Activated naive CD4-positive, alpha-beta T cell treated with anti-CD3 and anti-CD28 coated beads for 36 hours (primary cell): Measurements from ENCODE around the gene DST. TPM values are rescaled to one million over a fixed set of nuclear protein-coding genes. Genes with fewer than 3 reads are reported as not detected.
A peak's percentile ranks its signal among the peaks of the same experiment; 100 is the strongest.

ENCODE experiments used
- CTCF ChIA-PET: fragments of 350-600 bp; sonication (Branson Sonifier 250); formaldehyde crosslinking; loops from one replicate; lab custom pipeline; 2021; ENCODE audit warnings: antibody characterized with exemption; lab: Charles Lee
- DNase-seq: peaks from one replicate; pipeline ENCODE4 v3.0.0-alpha.2; 2020
- H3K27ac Mint-ChIP-seq: one replicate; pipeline ENCODE4 v1.8.0; 2021; ENCODE audit warnings: mild to moderate bottlenecking, mixed read lengths
- H3K27me3 Mint-ChIP-seq: one replicate; pipeline ENCODE4 v1.8.0; 2021; ENCODE audit warnings: low read depth, mixed read lengths
- H3K36me3 Mint-ChIP-seq: one replicate; pipeline ENCODE4 v1.8.0; 2021; ENCODE audit warnings: low read depth, mixed read lengths
- H3K4me1 Mint-ChIP-seq: one replicate; pipeline ENCODE4 v1.8.0; 2021; ENCODE audit warnings: low read depth, mixed read lengths
- H3K4me3 Mint-ChIP-seq: one replicate; pipeline ENCODE4 v1.8.0; 2021; ENCODE audit warnings: mild to moderate bottlenecking, moderate library complexity, mixed read lengths
- H3K9me3 Mint-ChIP-seq: one replicate; pipeline ENCODE4 v1.8.0; 2021; ENCODE audit warnings: mixed read lengths
- intact Hi-C: fragments of 100-400 bp; cut with micrococcal nuclease; formaldehyde crosslinking; loops from one replicate; pipeline ENCODE4 v1.15.1; 2023
- total RNA-seq, 2 experiments: library from RNA; stranded (reverse); gene quantifications; one replicate each; pipeline ENCODE4 v1.2.3, GENCODE V29; 2021

The DST gene
- total RNA-seq, 2 experiments from 2014 or later, result 5.2 to 5.8 TPM

- H3K4me3 Mint-ChIP-seq, result no peak overlapping the region
- no peaks in the 10 kb centered on the region for H3K4me1 Mint-ChIP-seq
- no peaks in the 10 kb centered on the region for H3K9me3 Mint-ChIP-seq
- no peaks in the 10 kb centered on the region for H3K36me3 Mint-ChIP-seq
- no peak overlapping the region for H3K27ac Mint-ChIP-seq
- no peak for DNase-seq
- peaks cover 6% of the 10 kb centered on the region for H3K27me3 Mint-ChIP-seq
- CTCF ChIA-PET, result interaction anchor here (1.4 to 1.5 kb wide), 2 partner anchors 17 to 21 kb away, joined by 4 read pairs; no protein-coding TSS in a partner anchor
- intact Hi-C loops, result no loop called here
Observed at GRCh38 chr6:56616967-56617366, 25.7 kb downstream of the DST start.

- intact Hi-C loops, result no loop called here
- Mint-ChIP-seq H3K36me3 (no peaks in the 10 kb centered on the region), H3K9me3 (no peaks in the 10 kb centered on the region), H3K4me3 (no peak overlapping the region), H3K4me1 (no peaks in the 10 kb centered on the region), H3K27ac (no peak overlapping the region), H3K27me3 (peaks cover 15% of the 10 kb centered on the region)
- no peak for DNase-seq
- CTCF ChIA-PET, result interaction anchor here (0.9 to 1.5 kb wide), 3 partner anchors 8 to 24 kb away, joined by 3 to 6 read pairs (median 4); no protein-coding TSS in a partner anchor
Observed at GRCh38 chr6:56613247-56613851, 29.3 kb downstream of the DST start.

- no peaks in the 10 kb centered on the region for H3K9me3 Mint-ChIP-seq
- DNase-seq, result no peak
- H3K4me1 Mint-ChIP-seq, result peaks cover 34% of the 10 kb centered on the region
- H3K4me3 Mint-ChIP-seq, result no peak overlapping the region
- intact Hi-C loops, result loop anchor here (10.0 kb wide), 1 partner anchor 346 kb away; the partner anchor contains the start of gene BEND6
- H3K27me3 Mint-ChIP-seq, result peaks cover 21% of the 10 kb centered on the region
- no peak overlapping the region for H3K27ac Mint-ChIP-seq
- no peaks in the 10 kb centered on the region for H3K36me3 Mint-ChIP-seq
- CTCF ChIA-PET, result interaction anchor here (0.6 to 2.9 kb wide), 3 partner anchors 9 to 31 kb away, joined by 3 to 15 read pairs (median 4); no protein-coding TSS in a partner anchor
Observed at GRCh38 chr6:56608332-56608731, 34.4 kb downstream of the DST start.

GRCh38 chr6:56607111-56607752 is 35.5 kb downstream of the DST start:
- CTCF ChIA-PET, result interaction anchor here (0.6 to 2.9 kb wide), 3 partner anchors 8 to 32 kb away, joined by 3 to 15 read pairs (median 4); no protein-coding TSS in a partner anchor
- Mint-ChIP-seq H3K9me3 (no peaks in the 10 kb centered on the region), H3K4me1 (peaks cover 34% of the 10 kb centered on the region), H3K36me3 (no peaks in the 10 kb centered on the region), H3K4me3 (no peak overlapping the region), H3K27me3 (peaks cover 21% of the 10 kb centered on the region), H3K27ac (no peak overlapping the region)
- intact Hi-C loops, result loop anchor here (1.0 to 10.0 kb wide), 2 partner anchors 14 to 348 kb away; partner anchors contain the start of gene BEND6
- DNase-seq, result no peak

- peaks cover 21% of the 10 kb centered on the region for H3K27me3 Mint-ChIP-seq
- H3K9me3 Mint-ChIP-seq, result no peaks in the 10 kb centered on the region
- peaks cover 36% of the 10 kb centered on the region for H3K4me1 Mint-ChIP-seq
- no peak overlapping the region for H3K27ac Mint-ChIP-seq
- CTCF ChIA-PET, result no interaction called here
- no peak overlapping the region for H3K4me3 Mint-ChIP-seq
- intact Hi-C loops, result loop anchor here (10.0 kb wide), 1 partner anchor 349 kb away; the partner anchor contains the start of gene BEND6
- DNase-seq, result no peak
- no peaks in the 10 kb centered on the region for H3K36me3 Mint-ChIP-seq
Observed at GRCh38 chr6:56605435-56605834, 37.3 kb downstream of the DST start.

GRCh38 chr6:56604186-56604585 is 38.5 kb downstream of the DST start:
- DNase-seq, result peak; percentile 25
- no peaks in the 10 kb centered on the region for H3K36me3 Mint-ChIP-seq
- H3K4me1 Mint-ChIP-seq, result peaks cover 36% of the 10 kb centered on the region
- H3K27me3 Mint-ChIP-seq, result peaks cover 25% of the 10 kb centered on the region
- H3K27ac Mint-ChIP-seq, result no peak overlapping the region
- no peak overlapping the region for H3K4me3 Mint-ChIP-seq
- intact Hi-C loops, result loop anchor here (10.0 kb wide), 1 partner anchor 351 kb away; the partner anchor contains the start of gene BEND6
- H3K9me3 Mint-ChIP-seq, result no peaks in the 10 kb centered on the region
- CTCF ChIA-PET, result interaction anchor here (0.6 to 2.6 kb wide), 2 partner anchors 9 to 1357 kb away, joined by 3 to 25 read pairs; no protein-coding TSS in a partner anchor

GRCh38 chr6:56601390-56601789 is 41.3 kb downstream of the DST start:
- intact Hi-C loops, result loop anchor here (10.0 kb wide), 1 partner anchor 353 kb away; the partner anchor contains the start of gene BEND6
- no peak for DNase-seq
- Mint-ChIP-seq H3K9me3 (no peaks in the 10 kb centered on the region), H3K4me3 (no peak overlapping the region), H3K36me3 (no peaks in the 10 kb centered on the region), H3K4me1 (peaks cover 24% of the 10 kb centered on the region), H3K27me3 (peaks cover 19% of the 10 kb centered on the region), H3K27ac (no peak overlapping the region)
- CTCF ChIA-PET, result no interaction called here

GRCh38 chr6:56595490-56596122 is 47.1 kb downstream of the DST start:
- CTCF ChIA-PET, result interaction anchor here (0.5 to 4.4 kb wide), 19 partner anchors 8 to 237 kb away, joined by 3 to 35 read pairs (median 5); no protein-coding TSS in a partner anchor
- Mint-ChIP-seq H3K27ac (peak overlapping the region; percentile 38), H3K4me3 (no peak overlapping the region), H3K4me1 (peaks cover 33% of the 10 kb centered on the region), H3K9me3 (no peaks in the 10 kb centered on the region), H3K36me3 (no peaks in the 10 kb centered on the region), H3K27me3 (peaks cover 8% of the 10 kb centered on the region)
- peak; percentile 74 for DNase-seq
- intact Hi-C loops, result loop anchor here (1.0 to 2.0 kb wide), 2 partner anchors 281 to 615 kb away; no protein-coding TSS in a partner anchor

GRCh38 chr6:56594699-56595098 is 48.0 kb downstream of the DST start:
- CTCF ChIA-PET, result interaction anchor here (0.6 to 4.4 kb wide), 26 partner anchors 9 to 1327 kb away, joined by 3 to 35 read pairs (median 6); partner anchors contain the start of gene DST
- no peaks in the 10 kb centered on the region for H3K9me3 Mint-ChIP-seq
- H3K36me3 Mint-ChIP-seq, result no peaks in the 10 kb centered on the region
- peaks cover 3% of the 10 kb centered on the region for H3K27me3 Mint-ChIP-seq
- peak; percentile 37 for DNase-seq
- H3K4me1 Mint-ChIP-seq, result peaks cover 33% of the 10 kb centered on the region
- intact Hi-C loops, result loop anchor here (1.0 to 5.0 kb wide), 5 partner anchors 280 to 1317 kb away; partner anchors contain the start of gene PRIM2
- no peak overlapping the region for H3K27ac Mint-ChIP-seq
- no peak overlapping the region for H3K4me3 Mint-ChIP-seq

- Mint-ChIP-seq H3K36me3 (no peaks in the 10 kb centered on the region), H3K9me3 (no peaks in the 10 kb centered on the region), H3K4me3 (no peak overlapping the region), H3K27me3 (no peaks in the 10 kb centered on the region), H3K27ac (peak overlapping the region; percentile 70), H3K4me1 (peaks cover 33% of the 10 kb centered on the region)
- DNase-seq, result peak; percentile 68
- CTCF ChIA-PET, result interaction anchor here (0.6 to 4.4 kb wide), 21 partner anchors 10 to 614 kb away, joined by 3 to 35 read pairs (median 6); no protein-coding TSS in a partner anchor
- intact Hi-C loops, result loop anchor here (1.0 to 5.0 kb wide), 11 partner anchors 13 to 1317 kb away; partner anchors contain the start of gene PRIM2
Observed at GRCh38 chr6:56593801-56594318, 48.8 kb downstream of the DST start.

- H3K36me3 Mint-ChIP-seq, result no peaks in the 10 kb centered on the region
- DNase-seq, result no peak
- H3K27ac Mint-ChIP-seq, result no peak overlapping the region
- H3K9me3 Mint-ChIP-seq, result no peaks in the 10 kb centered on the region
- CTCF ChIA-PET, result interaction anchor here (0.7 to 3.7 kb wide), 2 partner anchors 12 to 220 kb away, joined by 4 to 23 read pairs; no protein-coding TSS in a partner anchor
- no peaks in the 10 kb centered on the region for H3K4me1 Mint-ChIP-seq
- H3K27me3 Mint-ChIP-seq, result no peaks in the 10 kb centered on the region
- H3K4me3 Mint-ChIP-seq, result no peak overlapping the region
- intact Hi-C loops, result no loop called here
Observed at GRCh38 chr6:56582236-56582635, 60.5 kb downstream of the DST start.
